Skeletal muscle satellite cell (primary cell): ENCODE data around the gene RFT1.
A peak's percentile ranks its signal among the peaks of the same experiment; 100 is the strongest.

Source experiments
- H3K27me3 ChIP-seq: 2 replicates; pipeline ENCODE4 v1.7.0; 2013; ENCODE audit warnings: low read length; ENCODE audit not compliant: control insufficient read depth, insufficient read depth
- H3K36me3 ChIP-seq: 2 replicates; pipeline ENCODE4 v1.7.0; 2013; ENCODE audit warnings: mild to moderate bottlenecking, control low read depth, low read length; ENCODE audit not compliant: insufficient read depth
- H3K4me1 ChIP-seq: 2 replicates; pipeline ENCODE4 v1.7.0; 2013; ENCODE audit warnings: low read length; ENCODE audit not compliant: control insufficient read depth, insufficient read depth
- H3K4me2 ChIP-seq: 2 replicates; pipeline ENCODE4 v1.7.0; 2013; ENCODE audit warnings: mild to moderate bottlenecking, low read length
- H3K4me3 ChIP-seq: 2 replicates; pipeline ENCODE4 v1.7.0; 2013; ENCODE audit warnings: low read length
- H3K9ac ChIP-seq: 2 replicates; pipeline ENCODE4 v1.7.0; 2013; ENCODE audit warnings: mild to moderate bottlenecking, low read depth, low read length, moderate library complexity
- H3K9me3 ChIP-seq: replicated peaks from 2 replicates; pipeline ENCODE4 v1.7.0; 2013; ENCODE audit warnings: mild to moderate bottlenecking, control low read depth, low read length

RFT1 gene

GRCh38 chr3:53161820-53162671 is 31.8 kb upstream of the RFT1 start:
- peaks cover 6% of the 10 kb centered on the region for H3K27me3 ChIP-seq
- H3K4me2 ChIP-seq: peak overlapping the region; percentile 83
- H3K36me3 ChIP-seq: no peaks in the 10 kb centered on the region
- no peaks in the 10 kb centered on the region for H3K9me3 ChIP-seq
- peak overlapping the region; percentile 99 for H3K4me3 ChIP-seq
- H3K9ac ChIP-seq: peak overlapping the region; percentile 88
- H3K4me1 ChIP-seq: peaks cover 30% of the 10 kb centered on the region

- peak overlapping the region; percentile 99 for H3K4me3 ChIP-seq
- H3K36me3 ChIP-seq: no peaks in the 10 kb centered on the region
- peaks cover 25% of the 10 kb centered on the region for H3K4me1 ChIP-seq
- H3K4me2 ChIP-seq: peak overlapping the region; percentile 83
- peak overlapping the region; percentile 88 for H3K9ac ChIP-seq
- peaks cover 6% of the 10 kb centered on the region for H3K27me3 ChIP-seq
- no peaks in the 10 kb centered on the region for H3K9me3 ChIP-seq
Measured at GRCh38 chr3:53161450-53161819, 31.2 kb upstream of the RFT1 start.

- Histone ChIP-seq H3K4me2 (peak within 1 kb of the TSS; percentile 83), H3K4me1 (peaks cover 22% of the 10 kb centered on the region), H3K9ac (peak within 1 kb of the TSS; percentile 88), H3K27me3 (peaks cover 6% of the 10 kb centered on the region), H3K9me3 (no peaks in the 10 kb centered on the region), H3K4me3 (peak within 1 kb of the TSS; percentile 99), H3K36me3 (no peaks in the 10 kb centered on the region)
Measured at GRCh38 chr3:53160660-53161449, 30.6 kb upstream of the RFT1 start, which contains the start of gene PRKCD. Gene PRKCD (plus strand): TSS chr3:53161209. CDS start chr3:53178423, 17,214 bp downstream.

DNA sequence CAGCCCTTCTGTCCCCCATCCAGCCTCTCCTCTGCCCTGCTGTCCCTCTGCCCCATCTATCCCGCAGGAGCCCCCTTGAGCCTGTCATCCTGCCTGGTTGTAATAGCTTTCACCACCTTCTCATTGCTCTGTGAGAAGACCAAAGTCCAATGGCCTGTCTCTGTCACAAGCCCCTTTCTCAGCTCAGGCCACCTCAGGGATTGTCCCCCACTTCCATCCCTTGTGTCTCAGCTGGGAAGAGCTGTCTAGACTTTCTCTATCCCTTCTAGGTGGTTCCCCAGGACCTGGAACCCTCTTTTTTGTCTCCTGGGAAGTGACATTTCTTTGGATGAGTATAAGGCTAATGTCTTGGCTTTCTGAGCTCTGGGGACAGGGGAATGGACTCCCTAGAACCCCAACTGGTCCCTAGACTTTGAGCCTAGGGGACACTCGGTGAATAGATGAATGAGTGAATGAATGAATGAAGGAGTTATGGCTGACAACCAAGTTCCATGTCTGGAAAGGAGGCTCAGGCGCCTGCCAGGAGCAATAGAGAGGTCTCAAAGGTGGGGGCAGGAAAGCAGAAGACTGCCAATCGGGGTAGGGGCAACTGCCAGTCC is 29.9 kb upstream of the RFT1 start:
- Histone ChIP-seq H3K9ac (peak overlapping the region; percentile 88), H3K4me1 (peaks cover 22% of the 10 kb centered on the region)

DNA sequence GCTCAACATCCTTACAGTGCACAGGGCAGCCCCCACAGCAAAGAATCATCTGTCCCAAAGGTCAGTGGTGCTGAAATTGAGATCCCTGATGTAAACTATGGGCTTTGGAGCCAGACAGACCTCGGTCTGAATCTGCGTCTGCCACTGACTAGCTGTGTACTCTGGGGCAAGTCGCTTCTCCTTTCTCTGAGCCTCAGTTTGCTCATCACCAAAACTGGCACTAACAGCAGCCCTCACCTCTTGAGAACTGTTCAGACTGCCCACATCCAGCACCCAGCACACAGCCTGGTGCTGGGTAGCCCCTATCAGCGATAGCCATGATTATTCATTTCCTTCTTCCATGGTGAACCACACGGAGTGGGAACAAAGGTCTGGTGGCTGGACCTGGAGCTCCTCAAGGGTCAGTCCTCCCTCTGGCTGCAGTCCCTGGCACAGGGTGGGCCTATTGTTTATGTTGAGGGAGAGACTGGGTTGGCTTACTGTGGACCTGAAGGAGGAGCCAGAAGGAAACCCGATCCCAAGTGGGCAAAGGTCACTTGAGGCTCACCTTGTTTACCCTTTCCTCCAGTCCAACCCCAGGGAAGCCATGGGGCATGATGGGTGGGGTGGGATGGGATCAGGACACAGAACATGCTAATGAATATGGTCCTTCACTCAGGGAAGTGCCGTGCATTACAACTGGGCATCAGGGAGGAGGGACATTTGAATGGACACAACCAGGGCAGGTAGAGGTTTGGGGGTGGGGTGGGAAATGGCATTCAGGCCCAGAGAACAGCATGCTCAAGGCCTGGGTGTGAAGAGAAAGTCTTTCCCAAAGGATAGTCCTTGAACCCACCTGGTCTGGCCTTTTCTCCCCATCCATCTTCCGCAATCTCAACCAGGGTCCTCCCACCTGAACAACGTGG is 29.2 kb upstream of the RFT1 start:
- Histone ChIP-seq H3K9me3 (no peaks in the 10 kb centered on the region), H3K36me3 (no peaks in the 10 kb centered on the region), H3K4me1 (peaks cover 26% of the 10 kb centered on the region), H3K9ac (no peak overlapping the region), H3K4me3 (no peak overlapping the region), H3K4me2 (no peak overlapping the region), H3K27me3 (peaks cover 12% of the 10 kb centered on the region)

More for the DNA sequence above, 29.9 kb upstream of the RFT1 start:
- Histone ChIP-seq H3K36me3 (no peaks in the 10 kb centered on the region), H3K27me3 (peaks cover 12% of the 10 kb centered on the region), H3K4me2 (peak overlapping the region; percentile 83), H3K9me3 (no peaks in the 10 kb centered on the region), H3K4me3 (peak overlapping the region; percentile 99)

DNA sequence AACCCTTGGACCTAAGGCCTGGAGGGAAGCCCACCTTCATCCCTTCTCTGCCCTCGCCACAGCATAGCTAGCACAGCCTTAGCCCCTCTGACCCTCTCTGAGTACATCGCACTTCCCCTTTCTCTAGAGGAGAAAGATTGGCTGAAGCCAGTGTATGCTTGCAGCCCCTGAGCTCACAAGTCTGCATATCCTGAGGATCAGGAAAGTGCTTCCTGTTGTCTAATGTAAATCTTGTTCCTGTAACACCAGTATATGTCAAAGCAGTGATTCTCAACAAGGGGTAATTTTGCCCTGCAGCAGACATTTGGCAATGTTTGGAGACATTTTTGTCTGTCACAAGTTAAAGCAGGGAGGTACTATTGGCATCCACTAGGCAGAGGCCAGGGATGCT is 28.5 kb upstream of the RFT1 start:
- Histone ChIP-seq H3K4me1 (peaks cover 26% of the 10 kb centered on the region), H3K4me2 (no peak overlapping the region), H3K9me3 (no peaks in the 10 kb centered on the region), H3K9ac (no peak overlapping the region), H3K36me3 (no peaks in the 10 kb centered on the region), H3K4me3 (no peak overlapping the region), H3K27me3 (peaks cover 14% of the 10 kb centered on the region)

DNA sequence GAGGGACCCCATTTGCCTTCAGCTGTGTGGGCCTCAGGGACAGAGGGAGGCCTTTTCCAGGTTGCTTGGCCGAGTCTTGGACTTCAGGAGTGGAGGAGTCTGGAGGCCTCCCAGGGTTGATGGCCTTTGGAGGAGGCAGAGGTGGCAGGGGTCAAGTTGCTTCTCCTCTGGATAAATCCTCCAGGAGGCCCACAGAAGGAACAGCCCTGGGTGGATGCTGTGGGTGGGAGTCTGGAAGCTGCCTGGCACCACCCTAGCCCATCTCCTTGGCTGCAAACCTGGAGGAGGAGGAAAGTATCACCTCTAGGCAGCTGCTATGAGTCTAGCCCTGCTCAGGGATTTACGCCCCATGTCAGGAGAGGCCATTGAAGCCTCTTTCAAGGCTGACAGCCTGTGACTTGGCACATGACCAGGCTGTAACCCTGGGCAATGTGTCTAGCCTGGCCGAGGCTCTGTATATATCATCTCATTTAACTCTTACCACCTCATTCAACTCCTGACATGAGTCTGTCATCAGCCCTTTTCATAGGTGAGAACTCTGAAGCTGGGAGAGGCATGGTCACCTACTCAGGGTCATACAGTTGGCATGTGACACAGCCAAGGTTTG is 27.8 kb upstream of the RFT1 start:
- Histone ChIP-seq H3K4me1 (peaks cover 20% of the 10 kb centered on the region), H3K9me3 (no peaks in the 10 kb centered on the region), H3K36me3 (no peaks in the 10 kb centered on the region), H3K9ac (no peak overlapping the region), H3K4me2 (no peak overlapping the region), H3K4me3 (no peak overlapping the region), H3K27me3 (peaks cover 16% of the 10 kb centered on the region)

DNA sequence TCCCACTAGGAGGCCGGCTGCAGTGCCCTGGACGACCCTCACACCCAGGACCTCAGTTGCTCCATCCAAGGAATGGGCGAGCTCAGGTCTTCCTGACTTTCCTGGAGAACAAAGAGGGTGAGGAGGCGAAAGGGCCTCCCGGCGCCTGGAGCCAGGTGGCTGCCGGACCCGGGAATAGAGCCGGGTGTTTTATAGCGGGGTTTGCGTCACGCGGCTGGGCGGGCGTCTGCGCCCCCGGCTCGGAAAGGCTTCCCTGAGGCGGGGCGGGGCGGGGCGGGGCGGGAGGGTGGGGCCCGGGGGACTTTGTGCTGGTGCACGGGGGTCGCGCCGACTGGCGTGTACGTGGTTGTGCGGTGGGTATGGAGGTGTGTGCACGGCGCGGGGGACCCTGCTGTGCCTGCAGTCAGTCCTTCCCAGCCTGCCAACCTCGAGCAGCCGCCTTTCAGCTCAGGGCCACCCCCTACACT is 26.2 kb upstream of the RFT1 start:
- Histone ChIP-seq H3K4me3 (no peak overlapping the region), H3K36me3 (no peaks in the 10 kb centered on the region), H3K4me2 (no peak overlapping the region), H3K9me3 (no peaks in the 10 kb centered on the region), H3K27me3 (peaks cover 16% of the 10 kb centered on the region), H3K4me1 (peaks cover 10% of the 10 kb centered on the region), H3K9ac (no peak overlapping the region)

GRCh38 chr3:53155760-53156159 is 25.5 kb upstream of the RFT1 start:
- Histone ChIP-seq H3K9ac (no peak overlapping the region), H3K27me3 (peaks cover 16% of the 10 kb centered on the region), H3K9me3 (no peaks in the 10 kb centered on the region), H3K36me3 (no peaks in the 10 kb centered on the region), H3K4me1 (peaks cover 11% of the 10 kb centered on the region), H3K4me3 (no peak overlapping the region), H3K4me2 (no peak overlapping the region)

- H3K27me3 ChIP-seq: peaks cover 16% of the 10 kb centered on the region
- H3K9ac ChIP-seq: no peak overlapping the region
- H3K9me3 ChIP-seq: no peaks in the 10 kb centered on the region
- no peak overlapping the region for H3K4me2 ChIP-seq
- H3K36me3 ChIP-seq: no peaks in the 10 kb centered on the region
- peaks cover 14% of the 10 kb centered on the region for H3K4me1 ChIP-seq
- H3K4me3 ChIP-seq: no peak overlapping the region
Measured at GRCh38 chr3:53154881-53155285, 24.6 kb upstream of the RFT1 start.
